NOMO-1 treated with dmso at 0.1 percent for 144 hours (cell line): Measurements from ENCODE around the gene WAPL.

Experiments used
- DNase-seq: peaks from one replicate; lab custom pipeline; 2025; ENCODE audit not compliant: unreplicated experiment; lab: John Stamatoyannopoulos, UW

WAPL gene

GRCh38 chr10:86481761-86482160, 39.8 kb downstream of the WAPL start:
- no peak for DNase-seq

- no peak for DNase-seq
These were observed 41.0 kb downstream of the WAPL start for GRCh38 chr10:86480571-86480970.

GRCh38 chr10:86472061-86472460, 49.5 kb downstream of the WAPL start:
- no peak for DNase-seq

GRCh38 chr10:86461963-86462804, 59.4 kb downstream of the WAPL start:
- no peak for DNase-seq

GRCh38 chr10:86451604-86451960, 70.0 kb downstream of the WAPL start:
- DNase-seq: no peak

GRCh38 chr10:86450806-86451603, 70.6 kb downstream of the WAPL start:
- DNase-seq: no peak

- peak; percentile 22 for DNase-seq
These were observed 71.5 kb downstream of the WAPL start for GRCh38 chr10:86449926-86450558.

- no peak for DNase-seq
These were observed 74.2 kb downstream of the WAPL start for GRCh38 chr10:86447432-86447831.

- no peak for DNase-seq
These were observed 74.6 kb downstream of the WAPL start for GRCh38 chr10:86446987-86447386.

GRCh38 chr10:86446440-86446839, 75.2 kb downstream of the WAPL start:
- DNase-seq: no peak

- DNase-seq: no peak
These were observed 77.7 kb downstream of the WAPL start for GRCh38 chr10:86443936-86444335.

GRCh38 chr10:86443069-86443468, 78.5 kb downstream of the WAPL start:
- DNase-seq: no peak

- no peak for DNase-seq
These were observed 80.4 kb downstream of the WAPL start for GRCh38 chr10:86440874-86441843.

GRCh38 chr10:86439544-86439943, 82.0 kb downstream of the WAPL start:
- peak; percentile 72 for DNase-seq

- DNase-seq: no peak
These were observed 83.4 kb downstream of the WAPL start for GRCh38 chr10:86438091-86438749.

- DNase-seq: no peak
These were observed 84.1 kb downstream of the WAPL start for GRCh38 chr10:86437447-86437846.

- no peak for DNase-seq
These were observed 84.6 kb downstream of the WAPL start for GRCh38 chr10:86436963-86437362.

- DNase-seq: no peak
These were observed 86.9 kb downstream of the WAPL start for GRCh38 chr10:86434656-86435055.

- no peak for DNase-seq
These were observed 97.9 kb downstream of the WAPL start for GRCh38 chr10:86423739-86424138.

GRCh38 chr10:86419101-86419500, 102.5 kb downstream of the WAPL start:
- DNase-seq: no peak
